ENCODE results near the gene SNAPC1.
"Not testable (repeated sequence)": the region's sequence is repeated elsewhere in the genome, so short reads cannot be mapped to it uniquely, and the experiment has no call there.

Gene SNAPC1, protein sequence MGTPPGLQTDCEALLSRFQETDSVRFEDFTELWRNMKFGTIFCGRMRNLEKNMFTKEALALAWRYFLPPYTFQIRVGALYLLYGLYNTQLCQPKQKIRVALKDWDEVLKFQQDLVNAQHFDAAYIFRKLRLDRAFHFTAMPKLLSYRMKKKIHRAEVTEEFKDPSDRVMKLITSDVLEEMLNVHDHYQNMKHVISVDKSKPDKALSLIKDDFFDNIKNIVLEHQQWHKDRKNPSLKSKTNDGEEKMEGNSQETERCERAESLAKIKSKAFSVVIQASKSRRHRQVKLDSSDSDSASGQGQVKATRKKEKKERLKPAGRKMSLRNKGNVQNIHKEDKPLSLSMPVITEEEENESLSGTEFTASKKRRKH

DNA sequence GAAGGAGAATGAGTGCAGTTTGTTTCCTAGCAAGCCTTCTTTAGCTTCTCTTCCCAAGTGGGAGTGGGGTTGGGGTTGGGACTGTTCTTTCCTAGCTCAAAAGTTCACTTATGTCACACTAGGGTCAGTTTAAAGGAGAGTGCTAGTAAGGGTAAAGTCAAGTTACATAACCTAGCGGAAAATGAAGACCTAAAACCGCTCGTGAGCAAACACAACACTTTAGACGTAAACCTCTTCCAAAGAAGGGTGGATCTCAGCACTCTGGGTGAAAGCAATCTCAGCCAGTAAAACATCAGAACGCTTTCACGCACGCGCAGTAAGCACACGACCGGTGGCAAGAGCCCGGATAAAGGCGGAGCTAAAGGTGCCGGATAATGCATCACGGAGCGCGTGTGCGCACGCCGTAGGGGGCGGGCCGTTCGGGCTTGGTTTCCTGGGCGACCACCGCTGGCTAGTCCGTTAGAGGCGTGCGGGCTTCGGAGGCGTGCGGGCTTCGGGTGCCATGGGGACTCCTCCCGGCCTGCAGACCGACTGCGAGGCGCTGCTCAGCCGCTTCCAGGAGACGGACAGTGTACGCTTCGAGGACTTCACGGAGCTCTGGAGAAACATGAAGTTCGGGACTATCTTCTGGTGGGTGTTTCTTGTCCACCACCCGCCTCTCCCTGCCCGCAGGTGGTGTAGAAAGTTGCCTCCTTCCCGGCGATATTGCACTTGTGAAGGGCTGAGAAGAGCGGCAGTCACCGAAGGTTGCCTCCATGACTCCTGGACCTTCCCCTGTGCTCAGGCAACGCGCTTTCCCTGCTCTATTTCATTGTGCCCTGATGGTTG, at the start of gene SNAPC1:
Gene SNAPC1, plus strand, starts transcription at position 462 of the 828 bp plus-strand sequence. Its CDS starts 41 bp downstream, at position 503.
- peak; percentile 98 for DNase-seq

DNA sequence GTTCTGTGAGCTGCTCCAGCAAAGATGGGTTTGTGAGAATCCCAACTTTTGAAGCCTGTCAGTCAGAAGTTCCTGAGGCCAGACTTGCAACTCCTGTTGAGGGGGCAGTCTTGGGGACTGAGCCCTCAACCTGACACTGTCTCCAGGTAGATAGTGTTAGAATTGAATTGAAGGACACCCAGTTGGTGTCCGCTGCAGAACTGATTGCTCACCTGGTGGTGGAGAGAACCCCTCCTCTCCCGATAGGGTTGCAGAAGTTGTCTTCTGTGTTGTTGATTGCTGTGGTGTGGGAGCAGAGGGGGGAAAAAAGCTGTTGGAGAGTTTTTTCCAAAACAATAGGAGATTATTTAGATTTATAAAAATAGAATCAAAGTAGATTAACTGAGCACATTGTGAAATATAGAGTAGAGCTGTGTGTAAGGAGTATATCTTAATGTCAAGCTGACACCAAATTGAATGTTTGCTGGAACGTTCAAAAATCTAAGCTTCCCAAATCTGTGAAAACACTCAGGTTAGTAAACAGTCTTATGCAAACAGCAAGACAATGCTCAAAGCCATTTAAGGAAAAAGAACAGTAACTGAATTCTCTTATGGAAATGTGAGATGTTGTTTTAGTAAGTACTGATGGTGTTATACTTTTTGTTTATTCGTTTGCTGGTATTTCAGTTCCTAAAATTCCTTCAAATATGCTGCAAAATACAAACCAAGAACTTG, 48.3 kb upstream of the SNAPC1 start:
- DNase-seq, result no peak

DNA sequence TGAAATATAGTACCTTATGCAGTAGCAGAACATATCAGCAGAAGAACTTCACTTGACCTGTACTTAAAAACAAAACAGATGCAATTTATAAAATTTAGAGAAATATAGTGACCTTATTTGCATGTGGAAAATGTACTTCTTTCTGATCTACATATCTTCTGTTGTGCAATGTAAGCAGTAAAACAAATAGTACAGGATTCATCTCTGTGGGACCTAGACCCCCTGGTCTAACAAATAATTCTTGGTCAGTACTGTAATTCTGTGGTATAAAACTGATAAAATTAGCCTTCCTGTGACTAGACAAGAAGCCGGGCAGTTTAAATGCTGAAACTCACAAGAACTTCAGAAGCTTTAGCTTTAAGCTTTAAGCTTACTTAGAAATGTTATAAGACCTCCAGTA, 45.3 kb upstream of the SNAPC1 start:
- no peak for DNase-seq

DNA sequence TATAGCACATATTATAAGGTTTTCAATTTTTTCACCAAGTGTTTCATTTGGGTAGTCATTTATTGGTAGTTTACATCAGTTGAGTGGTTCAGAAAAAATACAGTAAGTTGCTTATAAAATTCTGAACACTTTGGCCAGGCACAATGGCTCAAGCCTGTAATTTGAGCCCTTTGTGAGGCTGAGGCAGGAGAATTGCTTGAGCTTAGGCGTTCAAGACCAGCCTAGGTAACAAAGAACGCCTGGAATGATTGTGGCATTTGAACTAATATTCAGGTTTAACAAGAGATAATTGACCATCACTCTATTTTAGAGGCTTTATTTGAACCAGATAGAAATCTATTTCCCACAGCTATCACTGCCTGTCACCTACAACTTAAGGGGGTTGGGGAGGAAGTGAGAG, 44.2 kb upstream of the SNAPC1 start:
- no peak for DNase-seq

DNA sequence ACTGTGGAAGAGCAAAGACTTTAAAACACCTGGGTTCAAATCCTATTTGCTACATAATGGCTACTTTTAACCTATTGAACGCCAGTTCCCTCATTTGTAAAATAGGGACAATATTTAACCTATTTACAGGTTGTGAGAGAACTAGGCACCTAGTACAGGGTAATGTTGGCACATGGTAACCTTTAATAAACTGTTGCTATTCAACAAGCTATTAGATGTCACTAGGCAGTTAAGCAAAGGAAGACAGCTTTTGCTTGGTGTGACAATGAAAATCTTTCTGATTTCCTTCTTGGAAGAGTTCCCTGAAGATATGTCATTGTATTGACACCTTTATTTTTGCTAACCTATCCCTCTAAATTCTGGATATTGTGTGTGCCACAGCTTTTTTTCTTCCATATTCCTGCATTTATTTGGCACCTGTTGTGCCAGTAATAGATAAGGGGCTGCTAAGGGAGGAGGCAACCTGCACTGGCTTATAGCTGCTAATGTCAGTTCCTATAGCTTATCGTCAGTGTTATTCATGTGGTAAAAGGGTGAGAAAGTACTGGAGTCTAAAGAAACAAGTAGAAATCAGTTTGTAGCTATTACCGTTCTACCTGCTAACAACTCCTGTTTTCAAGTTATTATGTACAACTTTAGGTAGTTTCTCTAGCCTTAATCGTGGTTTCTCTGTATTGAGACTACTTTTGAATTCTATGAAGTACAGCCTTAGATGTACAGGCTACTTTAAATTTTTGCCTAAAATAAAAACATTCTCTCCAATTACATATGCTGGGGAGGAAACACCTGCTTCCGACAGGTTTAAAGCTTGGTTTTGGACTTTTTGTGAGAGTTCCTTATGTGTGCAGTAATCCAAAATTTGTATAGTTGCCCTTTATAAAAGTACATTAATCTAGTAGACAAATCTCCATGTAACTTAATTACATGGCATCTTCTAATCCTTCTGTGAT, 42.6 kb upstream of the SNAPC1 start:
- DNase-seq, result no peak

DNA sequence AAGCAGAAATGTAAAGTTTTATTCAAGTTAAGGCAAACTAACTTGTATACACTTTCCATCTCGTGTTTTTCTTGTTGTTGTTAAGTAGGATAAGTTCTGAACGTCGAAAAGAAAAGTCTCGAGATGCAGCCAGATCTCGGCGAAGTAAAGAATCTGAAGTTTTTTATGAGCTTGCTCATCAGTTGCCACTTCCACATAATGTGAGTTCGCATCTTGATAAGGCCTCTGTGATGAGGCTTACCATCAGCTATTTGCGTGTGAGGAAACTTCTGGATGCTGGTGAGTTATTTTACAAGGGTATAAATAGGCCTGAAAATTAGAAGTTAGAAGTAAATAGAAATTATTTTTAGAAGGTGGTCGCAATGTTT, 41.9 kb upstream of the SNAPC1 start:
- DNase-seq, result no peak

DNA sequence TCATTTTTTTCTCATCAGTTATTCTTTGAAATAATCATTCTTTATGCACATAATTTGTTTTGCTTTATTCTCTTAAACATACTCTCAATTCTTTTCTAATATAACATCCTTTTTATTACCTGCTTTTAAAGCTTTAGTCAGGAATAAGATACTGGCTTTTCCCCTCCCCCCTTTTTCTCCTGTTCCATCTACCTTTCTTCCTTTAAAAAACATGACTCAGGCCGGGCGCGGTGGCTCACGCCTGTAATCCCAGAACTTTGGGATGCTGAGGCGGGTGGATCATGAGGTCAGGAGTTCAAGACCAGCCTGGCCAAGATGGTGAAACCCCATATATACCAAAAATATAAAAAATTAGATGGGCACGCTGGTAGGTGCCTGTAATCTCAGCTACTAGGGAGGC, 41.5 kb upstream of the SNAPC1 start:
- DNase-seq, result no peak

DNA sequence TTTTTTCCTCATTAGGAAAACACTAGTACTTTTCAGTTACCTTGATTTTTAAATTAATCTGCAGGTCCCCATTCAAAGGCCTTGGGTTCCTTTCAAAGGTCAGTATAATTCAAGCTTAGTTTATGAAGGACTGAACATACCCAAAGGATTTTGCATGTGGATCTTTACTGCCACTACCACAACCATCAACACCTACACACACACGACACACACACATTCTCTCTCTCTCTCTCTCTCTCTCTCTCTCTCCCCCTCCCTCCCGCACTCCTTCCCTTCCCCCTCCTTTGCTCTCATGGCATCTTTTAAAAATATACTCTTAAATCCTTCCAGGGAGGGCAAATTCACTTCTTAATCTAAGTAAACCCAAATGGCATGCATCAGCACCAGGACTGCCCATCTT, 38.1 kb upstream of the SNAPC1 start:
- DNase-seq, result no peak

DNA sequence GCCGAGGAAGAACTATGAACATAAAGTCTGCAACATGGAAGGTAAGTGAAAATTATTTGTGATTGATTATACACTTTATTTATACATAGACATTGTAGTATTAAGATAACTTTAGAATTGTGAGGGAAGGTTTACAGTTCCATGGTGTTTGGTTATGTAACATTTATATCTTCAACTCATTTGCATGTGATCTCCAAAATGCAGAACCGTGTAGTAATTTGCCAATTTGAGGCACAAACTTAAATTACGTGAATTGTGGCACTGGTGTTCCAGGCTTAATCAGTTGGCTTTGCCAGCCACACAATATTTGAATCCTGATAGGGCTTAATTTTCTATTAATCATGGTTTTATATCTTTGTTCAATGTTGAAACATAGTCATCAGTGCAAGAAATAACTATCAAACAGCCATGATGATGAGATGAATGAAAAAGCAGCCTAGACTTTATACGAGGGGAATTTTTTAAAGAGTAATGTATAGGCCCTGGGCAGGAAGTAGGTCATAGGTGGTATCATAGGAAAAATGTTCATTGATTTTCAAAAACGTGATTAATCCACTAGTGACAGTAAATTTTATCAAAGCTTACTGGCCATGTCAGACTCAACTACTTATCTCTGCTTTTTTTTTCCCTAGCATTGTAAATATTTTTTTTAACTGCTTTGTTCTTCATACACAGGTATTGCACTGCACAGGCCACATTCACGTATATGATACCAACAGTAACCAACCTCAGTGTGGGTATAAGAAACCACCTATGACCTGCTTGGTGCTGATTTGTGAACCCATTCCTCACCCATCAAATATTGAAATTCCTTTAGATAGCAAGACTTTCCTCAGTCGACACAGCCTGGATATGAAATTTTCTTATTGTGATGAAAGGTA, 35.2 kb upstream of the SNAPC1 start:
- DNase-seq, result no peak

DNA sequence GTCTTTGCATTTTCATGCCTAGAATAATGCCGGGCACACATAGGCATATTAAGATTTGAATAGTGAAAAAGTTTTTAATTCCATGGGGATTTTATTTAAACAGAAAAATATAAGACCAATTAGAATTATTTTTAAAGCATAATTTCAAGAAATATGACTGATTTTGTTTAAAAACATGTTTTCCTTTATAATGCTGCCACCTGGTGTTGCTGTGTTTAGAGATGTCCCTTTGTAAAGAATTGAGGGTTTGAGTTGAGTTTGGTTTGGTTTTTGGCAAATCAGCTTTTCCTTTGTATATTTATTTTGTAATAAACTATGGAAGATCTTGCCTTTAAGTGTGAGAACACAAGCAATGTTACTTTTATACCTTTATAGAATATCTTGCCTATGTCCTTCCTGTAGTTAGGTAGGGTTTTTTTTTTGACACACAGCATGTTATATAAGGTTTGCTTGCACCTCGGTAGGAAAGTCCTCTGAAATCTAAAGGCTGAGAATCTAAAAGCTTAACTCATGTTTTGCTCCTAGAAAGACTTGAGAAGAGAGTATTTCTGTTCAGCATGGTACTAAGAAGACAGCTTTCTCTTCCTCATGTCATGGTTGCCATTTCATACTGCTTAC, 31.4 kb upstream of the SNAPC1 start:
- no peak for DNase-seq

DNA sequence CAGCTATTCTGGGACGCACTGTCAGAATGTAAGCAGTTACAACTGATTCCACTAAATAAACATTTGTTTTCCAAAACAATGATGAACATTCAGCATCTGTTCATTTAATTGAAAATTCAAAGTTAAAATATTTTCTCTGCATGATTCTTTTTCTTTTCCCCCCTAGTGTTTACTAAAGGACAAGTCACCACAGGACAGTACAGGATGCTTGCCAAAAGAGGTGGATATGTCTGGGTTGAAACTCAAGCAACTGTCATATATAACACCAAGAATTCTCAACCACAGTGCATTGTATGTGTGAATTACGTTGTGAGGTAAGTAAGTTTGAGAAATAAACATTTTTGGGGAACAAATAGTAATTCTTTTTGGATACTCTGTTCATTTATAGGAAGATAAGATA, 28.2 kb upstream of the SNAPC1 start:
- no peak for DNase-seq

DNA sequence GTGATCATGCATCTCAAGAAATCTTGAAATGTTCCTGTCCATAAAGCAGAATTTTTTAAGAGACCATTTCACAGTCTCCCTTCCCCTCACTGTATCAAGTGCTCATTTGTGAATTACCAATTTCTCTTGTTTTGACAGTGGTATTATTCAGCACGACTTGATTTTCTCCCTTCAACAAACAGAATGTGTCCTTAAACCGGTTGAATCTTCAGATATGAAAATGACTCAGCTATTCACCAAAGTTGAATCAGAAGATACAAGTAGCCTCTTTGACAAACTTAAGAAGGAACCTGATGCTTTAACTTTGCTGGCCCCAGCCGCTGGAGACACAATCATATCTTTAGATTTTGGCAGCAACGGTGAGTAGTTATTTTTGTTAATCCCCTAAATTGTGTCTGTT, 25.5 kb upstream of the SNAPC1 start:
- DNase-seq, result no peak

DNA sequence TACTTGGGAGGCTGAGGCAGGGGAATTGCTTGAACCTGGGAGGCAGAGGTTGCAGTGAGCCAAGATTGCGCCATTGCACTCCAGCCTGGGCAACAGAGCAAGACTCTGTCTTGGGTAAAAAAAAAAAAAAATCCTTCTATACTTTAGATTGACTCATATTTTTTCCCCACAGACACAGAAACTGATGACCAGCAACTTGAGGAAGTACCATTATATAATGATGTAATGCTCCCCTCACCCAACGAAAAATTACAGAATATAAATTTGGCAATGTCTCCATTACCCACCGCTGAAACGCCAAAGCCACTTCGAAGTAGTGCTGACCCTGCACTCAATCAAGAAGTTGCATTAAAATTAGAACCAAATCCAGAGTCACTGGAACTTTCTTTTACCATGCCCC, 24.3 kb upstream of the SNAPC1 start:
- no peak for DNase-seq

DNA sequence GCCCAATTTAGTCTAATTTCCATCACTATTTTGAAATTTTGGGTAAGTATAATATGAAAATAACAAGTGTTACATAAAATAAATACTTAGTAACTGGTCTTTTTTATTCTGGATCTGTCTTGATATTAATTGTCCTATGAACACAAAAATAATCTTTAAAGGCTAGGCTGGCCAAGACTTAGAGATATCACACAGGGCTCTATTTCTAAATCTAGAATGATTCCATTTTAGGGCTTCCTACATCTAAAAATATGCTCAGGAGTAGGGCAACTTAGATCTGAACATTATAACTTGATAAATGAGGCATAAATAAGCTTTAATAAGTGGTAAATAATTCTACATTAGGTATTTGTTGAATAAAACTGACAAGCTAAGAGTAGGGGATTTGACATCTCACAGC, 23.1 kb upstream of the SNAPC1 start:
- no peak for DNase-seq

DNA sequence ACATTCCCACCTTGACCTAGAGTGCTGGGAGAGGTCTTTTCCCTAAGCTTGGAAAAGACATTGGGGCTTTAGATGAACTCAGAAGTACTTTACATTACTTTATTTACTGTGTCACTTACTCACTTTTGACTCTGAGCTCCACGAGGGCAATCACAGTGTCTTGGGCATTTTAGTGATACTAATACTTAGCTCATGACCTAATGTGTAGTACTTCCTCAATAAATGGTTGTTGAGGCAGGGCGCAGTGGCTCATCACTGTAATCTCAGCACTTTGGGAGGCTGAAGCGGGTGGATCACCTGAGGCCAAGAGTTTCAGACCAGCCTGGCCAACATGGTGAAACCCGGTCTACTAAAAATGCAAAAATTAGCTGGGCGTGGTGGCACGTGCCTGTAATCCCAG, 19.8 kb upstream of the SNAPC1 start:
- no peak for DNase-seq

DNA sequence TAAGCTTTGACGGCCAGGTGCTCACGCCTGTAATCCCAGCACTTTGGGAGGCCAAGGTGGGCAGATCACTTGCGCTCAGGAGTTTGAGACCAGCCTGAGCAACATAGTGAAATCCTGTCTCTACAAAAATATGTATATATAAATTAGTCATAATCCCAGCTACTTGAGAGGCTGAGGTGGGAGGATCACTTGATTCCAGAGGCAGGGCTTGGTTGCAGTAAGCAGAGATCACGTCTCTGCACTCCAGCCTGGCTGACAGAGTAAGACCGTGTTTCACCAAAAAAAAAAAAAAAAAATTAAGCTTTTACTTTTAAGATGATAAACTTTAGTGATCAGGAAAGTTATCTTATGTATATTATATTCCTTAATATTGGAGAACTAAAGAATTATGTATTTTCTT, 18.0 kb upstream of the SNAPC1 start:
- no peak for DNase-seq

DNA sequence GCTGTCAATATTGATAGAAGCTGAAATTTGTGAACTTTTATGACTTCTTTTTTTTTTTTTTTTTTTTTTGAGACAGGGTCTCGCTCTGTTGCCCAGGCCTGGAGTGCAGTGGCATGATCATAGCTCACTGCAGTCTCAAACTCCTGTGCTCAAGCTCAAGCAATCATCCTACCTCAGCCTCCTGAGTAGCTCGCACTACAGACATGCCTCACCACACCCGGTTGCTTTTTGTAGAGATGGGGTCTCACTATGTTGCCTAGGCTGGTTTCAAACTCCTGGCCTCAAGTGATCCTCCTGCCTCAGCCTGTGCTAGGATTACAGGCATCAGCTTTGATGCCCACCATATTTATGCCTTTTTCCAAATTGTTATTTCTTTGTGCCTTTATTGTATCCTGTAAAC, 15.9 kb upstream of the SNAPC1 start:
- not testable (repeated sequence) for DNase-seq

DNA sequence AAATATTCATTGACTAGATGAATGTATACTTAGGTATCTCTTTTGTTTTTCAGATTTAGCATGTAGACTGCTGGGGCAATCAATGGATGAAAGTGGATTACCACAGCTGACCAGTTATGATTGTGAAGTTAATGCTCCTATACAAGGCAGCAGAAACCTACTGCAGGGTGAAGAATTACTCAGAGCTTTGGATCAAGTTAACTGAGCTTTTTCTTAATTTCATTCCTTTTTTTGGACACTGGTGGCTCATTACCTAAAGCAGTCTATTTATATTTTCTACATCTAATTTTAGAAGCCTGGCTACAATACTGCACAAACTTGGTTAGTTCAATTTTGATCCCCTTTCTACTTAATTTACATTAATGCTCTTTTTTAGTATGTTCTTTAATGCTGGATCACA, 15.3 kb upstream of the SNAPC1 start:
- no peak for DNase-seq

DNA sequence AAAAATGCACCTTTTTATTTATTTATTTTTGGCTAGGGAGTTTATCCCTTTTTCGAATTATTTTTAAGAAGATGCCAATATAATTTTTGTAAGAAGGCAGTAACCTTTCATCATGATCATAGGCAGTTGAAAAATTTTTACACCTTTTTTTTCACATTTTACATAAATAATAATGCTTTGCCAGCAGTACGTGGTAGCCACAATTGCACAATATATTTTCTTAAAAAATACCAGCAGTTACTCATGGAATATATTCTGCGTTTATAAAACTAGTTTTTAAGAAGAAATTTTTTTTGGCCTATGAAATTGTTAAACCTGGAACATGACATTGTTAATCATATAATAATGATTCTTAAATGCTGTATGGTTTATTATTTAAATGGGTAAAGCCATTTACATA, 14.9 kb upstream of the SNAPC1 start:
- DNase-seq, result no peak

DNA sequence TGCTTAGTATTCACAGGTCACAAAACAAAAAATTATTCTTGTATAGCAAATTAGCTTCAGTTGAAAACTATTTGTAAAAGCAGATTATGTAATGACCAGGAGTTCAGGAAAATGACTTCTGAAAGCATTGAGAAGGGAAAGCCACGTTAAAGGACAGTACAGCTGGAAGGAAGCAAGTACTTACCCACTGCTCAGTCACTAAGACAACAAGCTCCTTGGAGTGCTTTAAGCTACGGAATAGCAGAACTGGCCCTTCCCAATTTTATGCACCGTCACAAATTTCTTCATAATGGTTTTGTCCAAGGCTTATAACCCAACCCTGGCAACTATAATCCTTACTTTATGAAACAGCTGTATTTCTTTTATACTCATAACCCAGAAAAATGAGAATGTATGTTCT, 13.0 kb upstream of the SNAPC1 start:
- DNase-seq, result no peak

DNA sequence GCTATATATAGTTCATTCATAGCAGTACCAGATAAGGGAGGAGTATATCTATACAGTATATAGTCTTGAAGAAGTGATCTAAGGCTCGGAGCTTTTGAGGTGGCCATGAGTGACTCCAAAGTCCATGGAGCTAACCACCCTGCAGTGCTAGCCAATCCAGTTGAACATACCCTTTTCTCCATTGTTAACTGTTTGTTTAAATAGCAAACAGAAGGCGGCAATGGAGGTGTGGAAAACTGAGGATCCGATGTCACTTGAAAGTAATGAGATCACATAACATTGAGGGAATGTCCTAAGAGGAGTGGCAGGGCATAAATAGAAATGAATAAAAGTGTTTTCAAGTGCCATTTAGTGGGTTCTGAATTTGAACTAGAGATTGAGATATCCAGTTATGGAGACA, 12.4 kb upstream of the SNAPC1 start:
- peak; percentile 23 for DNase-seq

All from fibroblast of skin of right biceps (primary cell).